ENCODE measurements around the gene FAM110D.

FAM110D gene

DNA sequence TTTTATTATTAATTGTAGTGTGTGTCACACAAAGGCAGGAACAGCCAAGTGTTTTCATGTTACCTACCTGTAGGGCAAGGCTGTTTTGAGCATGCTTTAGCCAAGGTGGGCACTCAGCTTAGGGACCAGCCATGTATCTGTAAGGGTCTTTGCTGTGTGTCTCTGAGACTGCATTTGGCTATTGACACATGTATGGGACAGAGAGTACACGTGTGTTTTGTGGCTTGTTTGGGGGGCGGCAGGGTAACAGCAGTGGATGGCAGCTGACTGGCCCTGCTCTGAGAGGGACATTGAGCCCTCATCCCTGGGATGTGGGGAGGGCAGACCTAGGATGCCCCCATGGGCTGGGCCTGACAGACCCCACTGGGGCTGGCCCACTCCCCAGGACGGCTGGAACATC lies 38.4 kb downstream of the FAM110D start:
- ChIA-PET POLR2A (no interaction called here), CTCF (no interaction called here)
- no peak for DNase-seq (ENCODE audit: extremely low spot score)
- TF ChIP-seq TARDBP (IDR thresholded peaks at IDR 0.05): no peak
- TF ChIP-seq, protein P1, sequence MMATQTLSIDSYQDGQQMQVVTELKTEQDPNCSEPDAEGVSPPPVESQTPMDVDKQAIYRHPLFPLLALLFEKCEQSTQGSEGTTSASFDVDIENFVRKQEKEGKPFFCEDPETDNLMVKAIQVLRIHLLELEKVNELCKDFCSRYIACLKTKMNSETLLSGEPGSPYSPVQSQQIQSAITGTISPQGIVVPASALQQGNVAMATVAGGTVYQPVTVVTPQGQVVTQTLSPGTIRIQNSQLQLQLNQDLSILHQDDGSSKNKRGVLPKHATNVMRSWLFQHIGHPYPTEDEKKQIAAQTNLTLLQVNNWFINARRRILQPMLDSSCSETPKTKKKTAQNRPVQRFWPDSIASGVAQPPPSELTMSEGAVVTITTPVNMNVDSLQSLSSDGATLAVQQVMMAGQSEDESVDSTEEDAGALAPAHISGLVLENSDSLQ (IDR thresholded peaks at IDR 0.05): no peak
- TF ChIP-seq CTBP1 (IDR thresholded peaks at IDR 0.05; ENCODE audit: borderline replicate concordance): no peak
- TF ChIP-seq ELF4 (IDR thresholded peaks at IDR 0.05): no peak
- no peak for TF ChIP-seq FOXM1 (IDR thresholded peaks at IDR 0.05; ENCODE audit: borderline replicate concordance)
- no peak for TF ChIP-seq LEF1 (IDR thresholded peaks at IDR 0.05; ENCODE audit: borderline replicate concordance)
- TF ChIP-seq BHLHE40 (IDR thresholded peaks at IDR 0.05; ENCODE audit: borderline replicate concordance): no peak

DNA sequence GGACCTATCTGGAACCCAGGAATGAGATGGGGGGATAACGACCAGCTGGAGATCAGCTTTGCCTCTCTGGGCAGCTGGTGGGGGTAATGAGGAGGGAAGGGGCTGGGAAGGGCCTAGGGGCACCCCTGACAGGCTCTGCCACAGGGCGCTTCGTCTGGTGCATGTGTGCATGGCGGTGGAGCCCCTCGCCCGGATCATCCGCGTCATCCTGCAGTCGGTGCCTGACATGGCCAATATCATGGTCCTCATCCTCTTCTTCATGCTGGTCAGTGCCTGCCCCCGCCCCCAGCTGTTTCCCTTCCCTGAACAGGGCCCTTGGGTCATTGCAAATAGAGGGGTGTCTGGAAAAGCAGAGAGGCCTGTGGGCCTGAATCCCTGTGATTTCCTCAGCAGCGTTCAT lies 38.9 kb downstream of the FAM110D start:
- CTCF ChIA-PET: no interaction called here
- no peak for DNase-seq (ENCODE audit: extremely low spot score)
- POLR2A ChIA-PET: no interaction called here
- no peak for TF ChIP-seq FOXK2 (IDR thresholded peaks at IDR 0.05)
- TF ChIP-seq L3MBTL2 (conservative IDR thresholded peaks at IDR 0.05): no peak
- no peak for TF ChIP-seq HDGF (IDR thresholded peaks at IDR 0.05; ENCODE audit: borderline replicate concordance)
- no peak for TF ChIP-seq SUZ12 (IDR thresholded peaks at IDR 0.05)
- no peak for TF ChIP-seq FOXA1 (IDR thresholded peaks at IDR 0.05)
- TF ChIP-seq ELF4 (IDR thresholded peaks at IDR 0.05): no peak
- no peak for TF ChIP-seq BHLHE40 (IDR thresholded peaks at IDR 0.05; ENCODE audit: borderline replicate concordance)

DNA sequence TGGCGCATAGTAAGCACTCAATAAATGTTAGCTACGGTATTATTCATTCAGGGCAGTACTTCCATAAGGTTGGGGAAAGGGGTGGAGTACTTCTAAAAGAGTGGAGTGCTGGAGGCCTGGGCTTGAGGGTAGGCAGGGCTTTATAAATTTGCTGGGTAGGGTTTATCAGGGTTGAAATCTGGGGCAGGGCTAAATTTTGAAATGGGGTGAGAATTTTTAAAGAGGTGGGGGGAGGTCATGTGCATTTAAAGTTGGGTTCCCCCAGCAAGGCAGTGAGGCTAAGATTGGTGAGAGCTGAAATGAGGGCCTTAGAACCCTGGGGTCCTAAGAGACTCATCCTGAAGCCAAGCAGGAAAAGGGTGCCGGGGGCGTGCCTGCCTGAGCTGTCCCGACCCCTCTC lies 41.5 kb downstream of the FAM110D start:
- DNase-seq (ENCODE audit: extremely low spot score): no peak
- ChIA-PET CTCF (no interaction called here), POLR2A (no interaction called here)
- TF ChIP-seq ZNF384 (IDR thresholded peaks at IDR 0.05): no peak
- TF ChIP-seq, protein P1 (IDR thresholded peaks at IDR 0.05): no peak
- TF ChIP-seq L3MBTL2 (conservative IDR thresholded peaks at IDR 0.05): no peak

DNA sequence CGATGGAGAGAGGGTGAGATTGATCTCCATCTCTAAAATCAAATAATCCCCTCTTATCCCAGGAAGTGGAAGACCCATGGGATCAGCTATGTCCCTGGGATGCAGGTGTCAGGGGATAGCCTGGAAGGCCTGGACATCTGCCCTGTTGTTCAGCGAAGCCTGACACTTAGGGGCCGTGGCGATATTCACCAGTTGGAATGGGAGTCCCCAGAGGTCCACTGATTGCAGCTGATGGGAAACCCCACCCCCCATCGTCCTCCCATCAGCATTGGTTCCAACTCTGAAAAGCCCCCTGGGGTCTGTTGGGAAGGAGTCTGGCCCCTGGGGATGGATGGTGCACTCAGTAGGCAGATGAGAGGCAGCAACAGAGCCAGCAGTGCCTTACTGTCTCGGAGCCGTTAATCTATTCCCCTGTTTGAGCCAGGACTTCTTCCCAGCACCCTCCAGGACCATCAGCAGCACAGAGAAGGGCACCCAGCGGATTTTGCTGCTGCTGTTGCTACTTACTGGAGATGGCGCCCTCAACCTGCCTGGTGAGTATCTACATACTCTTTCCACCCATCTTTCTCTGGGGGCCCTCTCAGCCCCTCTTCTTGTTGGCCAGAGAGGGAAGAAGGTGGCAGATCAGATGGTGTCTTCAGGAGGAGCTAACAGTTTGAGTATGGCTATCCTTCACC lies 44.9 kb downstream of the FAM110D start:
- ChIA-PET POLR2A (interaction anchor here (1.4 kb wide), 1 partner anchor 30 kb away, joined by 6 read pairs; the partner anchor contains the start of gene CEP85), CTCF (interaction anchor here (0.5 to 1.1 kb wide), 2 partner anchors 9 to 89 kb away, joined by 3 read pairs; no protein-coding TSS in a partner anchor)
- TF ChIP-seq ZNF384 (IDR thresholded peaks at IDR 0.05) (no peak), BHLHE40 (IDR thresholded peaks at IDR 0.05; ENCODE audit: borderline replicate concordance) (no peak), CTBP1 (IDR thresholded peaks at IDR 0.05; ENCODE audit: borderline replicate concordance) (no peak), HDGF (IDR thresholded peaks at IDR 0.05; ENCODE audit: borderline replicate concordance) (no peak), FOXA1 (IDR thresholded peaks at IDR 0.05) (no peak), LEF1 (IDR thresholded peaks at IDR 0.05; ENCODE audit: borderline replicate concordance) (no peak), FOXM1 (IDR thresholded peaks at IDR 0.05; ENCODE audit: borderline replicate concordance) (no peak), ELF4 (IDR thresholded peaks at IDR 0.05) (no peak), SP1 (IDR thresholded peaks at IDR 0.05) (no peak)
- no peak for DNase-seq (ENCODE audit: extremely low spot score)

DNA sequence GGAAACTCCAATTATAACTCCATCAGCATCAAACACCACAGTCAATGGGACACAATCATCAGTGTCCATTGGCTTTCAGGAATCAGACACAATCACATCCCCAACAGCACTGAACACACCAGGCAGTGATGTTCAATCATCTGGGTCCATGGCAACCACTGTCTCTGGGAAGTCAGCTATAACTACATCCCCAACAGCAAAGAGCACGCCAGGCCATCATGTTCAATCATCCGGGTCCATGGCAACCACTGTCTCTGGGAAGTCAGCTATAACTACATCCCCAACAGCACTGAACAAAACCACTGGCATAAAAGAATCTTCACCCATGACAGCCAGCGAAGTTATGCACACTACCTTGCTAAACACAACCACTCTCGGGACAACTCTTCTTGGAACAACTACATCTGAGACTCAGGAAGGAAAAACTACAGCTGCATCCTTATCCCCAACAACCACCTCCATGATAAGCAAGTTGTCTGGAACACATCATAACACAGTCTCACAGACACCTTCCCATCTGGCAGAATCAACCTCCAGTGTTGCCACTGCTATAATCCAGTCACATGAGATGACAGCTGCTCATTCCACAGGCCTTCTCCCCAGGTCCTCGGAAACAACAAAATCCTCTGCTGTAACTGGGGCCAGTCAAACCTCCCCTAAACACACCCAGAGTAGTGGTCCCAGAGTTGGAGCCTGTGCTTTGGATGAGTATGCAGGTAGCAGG lies 51.4 kb downstream of the FAM110D start:
- DNase-seq (ENCODE audit: extremely low spot score): no peak
- TF ChIP-seq LEF1 (IDR thresholded peaks at IDR 0.05; ENCODE audit: borderline replicate concordance) (no peak), TARDBP (IDR thresholded peaks at IDR 0.05) (no peak), ARNT (IDR thresholded peaks at IDR 0.05) (no peak), ZNF384 (IDR thresholded peaks at IDR 0.05) (no peak), FOXK2 (IDR thresholded peaks at IDR 0.05) (no peak), CTBP1 (IDR thresholded peaks at IDR 0.05; ENCODE audit: borderline replicate concordance) (no peak), FOXM1 (IDR thresholded peaks at IDR 0.05; ENCODE audit: borderline replicate concordance) (no peak), SP1 (IDR thresholded peaks at IDR 0.05) (no peak), HDGF (IDR thresholded peaks at IDR 0.05; ENCODE audit: borderline replicate concordance) (no peak), BHLHE40 (IDR thresholded peaks at IDR 0.05; ENCODE audit: borderline replicate concordance) (no peak), SUZ12 (IDR thresholded peaks at IDR 0.05) (no peak), FOXA1 (IDR thresholded peaks at IDR 0.05) (no peak), NFRKB (IDR thresholded peaks at IDR 0.05) (no peak), ELF4 (IDR thresholded peaks at IDR 0.05) (no peak), L3MBTL2 (conservative IDR thresholded peaks at IDR 0.05) (no peak)
- TF ChIP-seq, protein P1 (IDR thresholded peaks at IDR 0.05): no peak
- CTCF ChIA-PET: interaction anchor here (0.6 to 2.7 kb wide), 2 partner anchors 24 to 362 kb away, joined by 10 to 12 read pairs; partner anchors contain the start of gene CEP85
- POLR2A ChIA-PET: interaction anchor here (0.6 to 1.5 kb wide), 2 partner anchors 24 to 25 kb away, joined by 3 to 6 read pairs; partner anchors contain the start of gene CEP85

DNA sequence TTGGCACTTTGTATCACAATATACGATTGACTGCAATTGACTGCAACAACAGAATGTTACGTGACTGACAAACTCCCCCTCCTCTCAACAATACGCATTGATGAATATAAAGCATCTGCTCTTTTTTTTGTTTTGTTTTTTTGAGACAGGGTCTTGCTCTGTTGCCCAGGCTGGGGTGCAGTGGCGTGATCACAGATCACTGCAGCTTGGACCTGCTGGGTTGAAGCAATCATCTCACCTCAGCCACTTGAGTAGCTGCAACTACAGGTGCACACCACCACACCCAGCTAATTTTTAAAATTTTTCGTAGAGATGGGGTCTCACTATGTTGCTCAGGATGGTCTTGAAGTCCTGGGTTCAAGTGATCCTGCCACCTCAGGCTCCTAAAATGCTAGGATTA lies 53.8 kb downstream of the FAM110D start:
- CTCF ChIA-PET: interaction anchor here (1.0 to 2.7 kb wide), 2 partner anchors 9 to 21 kb away, joined by 3 to 12 read pairs; partner anchors contain the start of gene CEP85
- no peak for DNase-seq (ENCODE audit: extremely low spot score)
- POLR2A ChIA-PET: interaction anchor here (1.3 kb wide), 1 partner anchor 43 kb away, joined by 4 read pairs; the partner anchor contains the start of gene ZNF593
- TF ChIP-seq TARDBP (IDR thresholded peaks at IDR 0.05) (no peak), BHLHE40 (IDR thresholded peaks at IDR 0.05; ENCODE audit: borderline replicate concordance) (no peak), FOXA1 (IDR thresholded peaks at IDR 0.05) (no peak), SP1 (IDR thresholded peaks at IDR 0.05) (no peak), FOXM1 (IDR thresholded peaks at IDR 0.05; ENCODE audit: borderline replicate concordance) (no peak), L3MBTL2 (conservative IDR thresholded peaks at IDR 0.05) (no peak), ARNT (IDR thresholded peaks at IDR 0.05) (no peak), FOXK2 (IDR thresholded peaks at IDR 0.05) (no peak), NFRKB (IDR thresholded peaks at IDR 0.05) (no peak), HDGF (IDR thresholded peaks at IDR 0.05; ENCODE audit: borderline replicate concordance) (no peak), LEF1 (IDR thresholded peaks at IDR 0.05; ENCODE audit: borderline replicate concordance) (no peak), ZNF384 (IDR thresholded peaks at IDR 0.05) (no peak), CTBP1 (IDR thresholded peaks at IDR 0.05; ENCODE audit: borderline replicate concordance) (no peak), ELF4 (IDR thresholded peaks at IDR 0.05) (no peak), SUZ12 (IDR thresholded peaks at IDR 0.05) (no peak)
- TF ChIP-seq, protein P1 (IDR thresholded peaks at IDR 0.05): no peak
